ENCODE data around the gene CCKAR. TPM values are rescaled to one million over a fixed set of nuclear protein-coding genes. Genes with fewer than 3 reads are reported as not detected.

Gene CCKAR
- polyA plus RNA-seq, 3 donors = 0.10 TPM; not detected in 2

Other genes starting within 250 kb of the CCKAR start
- 10 to 100 TPM; 70.1 to 80.4 (median 74.2) TPM for gene RBPJ, start 169.5 kb downstream of the CCKAR start, polyA plus RNA-seq (ENCODE audit: insufficient read length in 3 of 3)
- 10 to 100 TPM; 20.2 to 21.9 (median 20.6) TPM for gene TBC1D19, start 93.6 kb upstream of the CCKAR start, polyA plus RNA-seq (ENCODE audit: insufficient read length in 3 of 3)